Prostate gland (tissue), 2 donors: ENCODE results near the gene CSRP2.

Experiments used
- POLR2A ChIP-seq: fragments of 450-650 bp; IDR thresholded peaks from one replicate; pipeline ENCODE4 v1.6.1; 2016; ENCODE audit warnings: antibody characterized with exemption, mild to moderate bottlenecking
- POLR2AphosphoS5 ChIP-seq: sonication (generic); formaldehyde crosslinking; IDR thresholded peaks from one replicate; pipeline ENCODE4 v1.6.1; 2017; ENCODE audit warnings: antibody characterized with exemption
- TF ChIP-seq, protein P1 (sequence below), 4 experiments: fragments of 200-600 bp in 2 of 4; fragments of 450-650 bp in 2 of 4; sonication (generic) in 2 of 4; IDR thresholded peaks; 1 replicate in 3 of 4; 2 replicates in 1 of 4; pipeline ENCODE4 v1.5.1; 2016 to 2019; ENCODE audit warnings: antibody characterized with exemption in 4 of 4, mild to moderate bottlenecking in 2 of 4, moderate library complexity in 2 of 4

- no peak for TF ChIP-seq POLR2AphosphoS5
- TF ChIP-seq, protein P1, sequence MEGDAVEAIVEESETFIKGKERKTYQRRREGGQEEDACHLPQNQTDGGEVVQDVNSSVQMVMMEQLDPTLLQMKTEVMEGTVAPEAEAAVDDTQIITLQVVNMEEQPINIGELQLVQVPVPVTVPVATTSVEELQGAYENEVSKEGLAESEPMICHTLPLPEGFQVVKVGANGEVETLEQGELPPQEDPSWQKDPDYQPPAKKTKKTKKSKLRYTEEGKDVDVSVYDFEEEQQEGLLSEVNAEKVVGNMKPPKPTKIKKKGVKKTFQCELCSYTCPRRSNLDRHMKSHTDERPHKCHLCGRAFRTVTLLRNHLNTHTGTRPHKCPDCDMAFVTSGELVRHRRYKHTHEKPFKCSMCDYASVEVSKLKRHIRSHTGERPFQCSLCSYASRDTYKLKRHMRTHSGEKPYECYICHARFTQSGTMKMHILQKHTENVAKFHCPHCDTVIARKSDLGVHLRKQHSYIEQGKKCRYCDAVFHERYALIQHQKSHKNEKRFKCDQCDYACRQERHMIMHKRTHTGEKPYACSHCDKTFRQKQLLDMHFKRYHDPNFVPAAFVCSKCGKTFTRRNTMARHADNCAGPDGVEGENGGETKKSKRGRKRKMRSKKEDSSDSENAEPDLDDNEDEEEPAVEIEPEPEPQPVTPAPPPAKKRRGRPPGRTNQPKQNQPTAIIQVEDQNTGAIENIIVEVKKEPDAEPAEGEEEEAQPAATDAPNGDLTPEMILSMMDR (IDR thresholded peaks at IDR 0.05), result no peak
- TF ChIP-seq POLR2A, result no peak
These were observed 35.5 kb upstream of the CSRP2 start for GRCh38 chr12:76914102-76914859.
